GM12878 (cell line): ENCODE measurements around the gene RAD51B. TPM values are rescaled to one million over a fixed set of nuclear protein-coding genes. Genes with fewer than 3 reads are reported as not detected.
"Not testable (repeated sequence)": the region's sequence is repeated elsewhere in the genome, so short reads cannot be mapped to it uniquely, and the experiment has no call there.

Experiments used
- ATAC-seq: fragments of 200-7000 bp; cut with Tn5 transposase; 3 replicates; pipeline ENCODE4 v1.9.1; 2020; ENCODE audit warnings: mild to moderate bottlenecking, moderate library complexity
- BruUV-seq: library from RNA; stranded (reverse); fragments of 400-500 nt; replicated peaks from 2 replicates; lab custom pipeline; 2021; lab: Mats Ljungman, UMichigan
- CTCF ChIA-PET: fragments of 300-600 bp; sonication (Branson Sonifier 250); formaldehyde crosslinking; extraction: SDS; loops from one replicate; lab custom pipeline; 2021; ENCODE audit warnings: inconsistent platforms; lab: Yijun Ruan, JAX
- POLR2A ChIA-PET: fragments of 350-600 bp; formaldehyde crosslinking; extraction: SDS; loops from one replicate; lab custom pipeline; 2021; ENCODE audit warnings: inconsistent platforms; lab: Charles Lee
- RAD21 ChIA-PET: fragments of 300-600 bp; sonication (Branson Sonifier 250); formaldehyde crosslinking; loops from one replicate; lab custom pipeline; 2023; ENCODE audit warnings: antibody characterized with exemption; ENCODE audit not compliant: unreplicated experiment; lab: Charles Lee
- SMC1A ChIA-PET: fragments of 300-600 bp; sonication (Branson Sonifier 250); formaldehyde crosslinking; loops from one replicate; lab custom pipeline; 2023; ENCODE audit not compliant: unreplicated experiment, uncharacterized antibody; lab: Charles Lee
- DNase-seq: peaks from one replicate; pipeline ENCODE4 v3.0.0-alpha.2; 2011; ENCODE audit warnings: low read depth, low spot score
- FAIRE-seq: peaks from 3 replicates; lab custom pipeline; 2011; peaks lifted over from hg19 to GRCh38; lab: Jason Lieb, UNC
- H2AFZ ChIP-seq: 2 replicates; pipeline ENCODE4 v1.6.0; 2011; ENCODE audit warnings: low read depth, low read length, control low read depth; ENCODE audit not compliant: control insufficient read depth
- H3K27ac ChIP-seq: 2 replicates; pipeline ENCODE4 v1.5.1; 2011; ENCODE audit warnings: control low read depth; ENCODE audit not compliant: control insufficient read depth, insufficient read depth
- H3K27me3 ChIP-seq, 2 experiments: replicated peaks in 1 of 2; 2 replicates each; pipeline versions ENCODE4 v1.6.0 to v1.6.1; 2011; ENCODE audit warnings: low read length in 1 of 2; ENCODE audit not compliant: control insufficient read depth in 2 of 2, insufficient read depth in 2 of 2
- H3K36me3 ChIP-seq, 2 experiments: 2 replicates each; pipeline ENCODE4 v1.5.1; 2011; ENCODE audit warnings: low read length in 1 of 2; ENCODE audit not compliant: control insufficient read depth in 2 of 2, insufficient read depth in 2 of 2
- H3K4me1 ChIP-seq: 2 replicates; pipeline ENCODE4 v1.6.1; 2011; ENCODE audit warnings: mild to moderate bottlenecking, low read length, moderate library complexity, mixed read lengths; ENCODE audit not compliant: control insufficient read depth, insufficient read depth
- H3K4me2 ChIP-seq: 2 replicates; pipeline ENCODE4 v1.6.0; 2011; ENCODE audit warnings: control low read depth; ENCODE audit not compliant: control insufficient read depth, insufficient read depth
- H3K4me3 ChIP-seq: fragments of 200-600 bp; sonication (generic); 2 replicates; pipeline ENCODE4 v1.5.1; 2016
- H3K79me2 ChIP-seq: 2 replicates; pipeline ENCODE4 v1.6.0; 2011; ENCODE audit warnings: low read length; ENCODE audit not compliant: control insufficient read depth, insufficient read depth
- H3K9ac ChIP-seq: 2 replicates; pipeline ENCODE4 v1.8.0; 2011; ENCODE audit warnings: low read length, control low read depth, mixed read lengths; ENCODE audit not compliant: control insufficient read depth, insufficient read depth
- H3K9me3 ChIP-seq: replicated peaks from 3 replicates; pipeline ENCODE4 v1.5.1; 2011; ENCODE audit warnings: mild to moderate bottlenecking, low read length; ENCODE audit not compliant: control insufficient read depth, insufficient read depth
- H4K20me1 ChIP-seq: 2 replicates; pipeline ENCODE4 v1.6.0; 2011; ENCODE audit not compliant: control insufficient read depth, insufficient read depth
- ASH2L ChIP-seq: fragments of 300-600, 200-600 bp; sonication (generic); IDR thresholded peaks from 2 replicates; pipeline ENCODE4 v1.6.1; 2017; ENCODE audit warnings: low read depth, mild to moderate bottlenecking, borderline replicate concordance
- ELK1 ChIP-seq: IDR thresholded peaks from 2 replicates; pipeline ENCODE4 v1.6.1; 2012; ENCODE audit warnings: low read depth, low read length, improper control_type of control experiment
- NFYA ChIP-seq: IDR thresholded peaks from 2 replicates; pipeline ENCODE4 v1.6.1; 2011; ENCODE audit warnings: low read depth, mild to moderate bottlenecking, low read length, improper control_type of control experiment, borderline replicate concordance
- NKRF ChIP-seq: fragments of 450-650 bp; conservative IDR thresholded peaks from 2 replicates; pipeline ENCODE4 v1.6.1; 2017; ENCODE audit warnings: mild to moderate bottlenecking, moderate library complexity
- SMAD5 ChIP-seq: IDR thresholded peaks from 2 replicates; pipeline ENCODE4 v1.6.1; 2016; ENCODE audit warnings: antibody characterized with exemption, low read depth
- SP1 ChIP-seq: IDR thresholded peaks from one replicate; pipeline ENCODE4 v1.6.1; 2011; ENCODE audit warnings: low read depth, low read length
- TCF12 ChIP-seq: IDR thresholded peaks from 2 replicates; pipeline ENCODE4 v1.6.1; 2011; ENCODE audit warnings: low read depth, mild to moderate bottlenecking, low read length
- ZBED1 ChIP-seq: IDR thresholded peaks from 2 replicates; pipeline ENCODE4 v1.6.1; 2016; ENCODE audit warnings: borderline replicate concordance
- WGBS: methylation state at CpG from one replicate; pipeline ENCODE4 v1.1.6; 2016; ENCODE audit warnings: low lambda C conversion rate; ENCODE audit not compliant: insufficient replicate concordance, insufficient coverage; ENCODE audit errors: missing lambda C conversion rate; 5-methylcytosine and 5-hydroxymethylcytosine counted together
- in situ Hi-C: fragments of 300-500 bp; cut with MboI; formaldehyde crosslinking; loops from 9 replicates; pipeline ENCODE4 v1.14.3; 2018; ENCODE audit warnings: mixed read lengths
- intact Hi-C: fragments of 100-400 bp; cut with micrococcal nuclease; formaldehyde crosslinking; loops from one replicate; pipeline ENCODE4 v1.14.2; 2022; ENCODE audit not compliant: unreplicated experiment
- polyA plus RNA-seq, 11 experiments: library from polyadenylated mRNA; depleted of rRNA in 4 of 11; unstranded in 6 of 11; stranded (reverse) in 5 of 11; fragments of >200 nt; fragmentation: Nextera tagmentation in 4 of 11; fragmentation: Illumina TruSeq in 1 of 11; extraction: Ambion mirVana in 4 of 11; extraction: Trizol in 1 of 11; gene quantifications; 1 replicate in 1 of 11; 2 replicates in 10 of 11; pipeline versions ENCODE4 v1.2.1 to v1.2.3, GENCODE V29; 2011 to 2016; ENCODE audit warnings: inconsistent platforms in 2 of 11, missing spikeins in 2 of 11, low read depth in 1 of 11
- total RNA-seq, 4 experiments: library from RNA; depleted of rRNA in 3 of 4; stranded (reverse); fragments of >200 nt in 3 of 4; fragmentation: Illumina TruSeq in 1 of 4; extraction: Trizol in 1 of 4; gene quantifications; 2 replicates each; pipeline versions ENCODE4 v1.2.1 to v1.2.3, GENCODE V29; 2013 to 2021

RAD51B gene
- total and polyA plus RNA-seq, 10 of the 15 experiments (the other 5 are each of a cell fraction or from before 2014, with no cell fraction given): 9.8 to 26.8 (median 21.3) TPM

GRCh38 chr14:68186500-68187276, 367.1 kb downstream of the RAD51B start:
- 100% methylated on average over 5 of the region's 5 CpGs for WGBS
- H3K36me3 ChIP-seq, H2AFZ ChIP-seq, H3K4me2 ChIP-seq, CTCF ChIA-PET, H3K27me3 ChIP-seq, H3K27ac ChIP-seq, SMC1A ChIA-PET, H4K20me1 ChIP-seq, H3K9me3 ChIP-seq, H3K9ac ChIP-seq, ATAC-seq, RAD21 ChIA-PET, FAIRE-seq, in situ Hi-C loops, H3K4me3 ChIP-seq, DNase-seq, BruUV-seq, POLR2A ChIA-PET, H3K79me2 ChIP-seq, intact Hi-C loops: not testable (repeated sequence)
- H3K4me1 ChIP-seq: peaks cover 17% of the 10 kb centered on the region

GRCh38 chr14:68188174-68188573, 368.6 kb downstream of the RAD51B start:
- no TSS peak for BruUV-seq
- FAIRE-seq: no peak
- Histone ChIP-seq H3K4me3 (no peak overlapping the region), H3K4me1 (peaks cover 2% of the 10 kb centered on the region), H2AFZ (no peak overlapping the region), H3K9ac (no peak overlapping the region), H3K79me2 (no peaks in the 10 kb centered on the region), H3K9me3 (no peaks in the 10 kb centered on the region; the same call in 2 of the 3 replicates), H3K27me3 (no peaks in the 10 kb centered on the region), H4K20me1 (no peaks in the 10 kb centered on the region), H3K36me3 (no peaks in the 10 kb centered on the region), H3K4me2 (no peak overlapping the region), H3K27ac (no peak overlapping the region)
- CTCF ChIA-PET: interaction anchor here (0.6 to 1.3 kb wide), 2 partner anchors 12 to 236 kb away, joined by 3 read pairs; no protein-coding TSS in a partner anchor
- RAD21 ChIA-PET: interaction anchor here (1.0 kb wide), 1 partner anchor 16 kb away, joined by 4 read pairs; no protein-coding TSS in a partner anchor
- POLR2A ChIA-PET: interaction anchor here (0.6 to 0.7 kb wide), 2 partner anchors 15 to 313 kb away, joined by 3 to 4 read pairs; no protein-coding TSS in a partner anchor
- intact Hi-C loops: no loop called here
- no peak for DNase-seq
- in situ Hi-C loops: no loop called here
- TF ChIP-seq NFYA: no peak
- TF ChIP-seq SP1: no peak
- TF ChIP-seq TCF12: no peak
- no peak for TF ChIP-seq ASH2L
- TF ChIP-seq SMAD5: no peak
- TF ChIP-seq ELK1: no peak
- no peak for TF ChIP-seq NKRF
- no peak for TF ChIP-seq ZBED1
- 100% methylated on average over 1 of the region's 1 CpG for WGBS
- SMC1A ChIA-PET: interaction anchor here (0.6 to 0.7 kb wide), 2 partner anchors 32 to 126 kb away, joined by 3 read pairs; no protein-coding TSS in a partner anchor
- no peak for ATAC-seq
